ENCODE results near the gene KCNRG. TPM values are rescaled to one million over a fixed set of nuclear protein-coding genes. Genes with fewer than 3 reads are reported as not detected.
"Not testable (repeated sequence)": the region's sequence is repeated elsewhere in the genome, so short reads cannot be mapped to it uniquely, and the experiment has no call there.

Gene KCNRG
- total RNA-seq, 1 donor from 2014 or later: 0.88 TPM

- Histone ChIP-seq H3K27me3 (no peaks in the 10 kb centered on the region), H3K9ac (no peak overlapping the region), H3K79me2 (ENCODE audit: low read depth) (peaks cover 11% of the 10 kb centered on the region), H3K9me3 (ENCODE audit: low read depth) (no peaks in the 10 kb centered on the region), H3K4me3 (no peak overlapping the region), H3F3A (ENCODE audit: low read depth) (no peaks in the 10 kb centered on the region), H3K4me2 (no peak overlapping the region), H2AFZ (replicated peaks) (no peak overlapping the region), H3K4me1 (no peaks in the 10 kb centered on the region), H4K20me1 (ENCODE audit: low read depth) (no peaks in the 10 kb centered on the region), H3K36me3 (peaks cover 16% of the 10 kb centered on the region), H3K27ac (no peak overlapping the region)
- no peaks in the 10 kb centered on the region for H3K27me3 Mint-ChIP-seq (ENCODE audit: insufficient read depth, low read depth)
- TF ChIP-seq EZH2 (IDR thresholded peaks at IDR 0.05): no peak
- TF ChIP-seq EZH2phosphoT487 (IDR thresholded peaks at IDR 0.05): no peak
- TF ChIP-seq CTCF (IDR thresholded peaks at IDR 0.05): no peak
- peaks cover 9% of the 10 kb centered on the region for H3K9me3 Mint-ChIP-seq
- H3K4me1 Mint-ChIP-seq: no peaks in the 10 kb centered on the region
- no peak for DNase-seq (ENCODE audit: low spot score)
- H3K27ac Mint-ChIP-seq: no peak overlapping the region
- H3K4me3 Mint-ChIP-seq: no peak overlapping the region
- peaks cover 50% of the 10 kb centered on the region for H3K36me3 Mint-ChIP-seq
Measured at GRCh38 chr13:50055454-50055853, 40.2 kb downstream of the KCNRG start.

DNA sequence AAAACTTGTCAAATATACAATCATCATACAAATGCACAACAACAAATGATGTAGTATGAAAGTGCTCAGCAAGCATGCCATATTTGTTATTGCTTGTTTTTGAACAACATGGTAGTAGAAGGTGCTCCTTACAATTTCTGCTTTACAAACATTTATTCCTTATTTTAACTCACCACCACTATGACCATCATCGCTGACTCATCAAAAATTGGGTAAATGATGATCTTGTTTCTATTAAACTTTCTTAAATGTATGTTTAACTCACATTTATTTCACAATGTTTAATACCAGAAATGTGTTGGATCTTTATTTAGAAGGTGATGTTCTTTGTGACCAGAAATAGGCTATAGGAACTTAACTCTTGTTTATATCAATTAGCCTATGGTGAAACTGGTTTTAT is 45.5 kb downstream of the KCNRG start:
- H3K27ac Mint-ChIP-seq: no peak overlapping the region
- Histone ChIP-seq H3K27me3 (no peaks in the 10 kb centered on the region), H3K9me3 (ENCODE audit: low read depth) (no peaks in the 10 kb centered on the region), H4K20me1 (ENCODE audit: low read depth) (peaks cover 6% of the 10 kb centered on the region), H3F3A (ENCODE audit: low read depth) (peaks cover 3% of the 10 kb centered on the region), H2AFZ (replicated peaks) (no peak overlapping the region), H3K79me2 (ENCODE audit: low read depth) (peaks cover 24% of the 10 kb centered on the region), H3K9ac (no peak overlapping the region), H3K4me3 (no peak overlapping the region), H3K4me2 (no peak overlapping the region), H3K36me3 (peaks cover 8% of the 10 kb centered on the region), H3K4me1 (no peaks in the 10 kb centered on the region), H3K27ac (no peak overlapping the region)
- H3K36me3 Mint-ChIP-seq: peaks cover 20% of the 10 kb centered on the region
- DNase-seq (ENCODE audit: low spot score): no peak
- TF ChIP-seq EZH2phosphoT487 (IDR thresholded peaks at IDR 0.05): no peak
- TF ChIP-seq EZH2 (IDR thresholded peaks at IDR 0.05): no peak
- no peak for TF ChIP-seq CTCF (IDR thresholded peaks at IDR 0.05)
- no peak overlapping the region for H3K4me3 Mint-ChIP-seq
- peaks cover under 1% of the 10 kb centered on the region for H3K9me3 Mint-ChIP-seq
- H3K27me3 Mint-ChIP-seq (ENCODE audit: insufficient read depth, low read depth): no peaks in the 10 kb centered on the region
- H3K4me1 Mint-ChIP-seq: no peaks in the 10 kb centered on the region

DNA sequence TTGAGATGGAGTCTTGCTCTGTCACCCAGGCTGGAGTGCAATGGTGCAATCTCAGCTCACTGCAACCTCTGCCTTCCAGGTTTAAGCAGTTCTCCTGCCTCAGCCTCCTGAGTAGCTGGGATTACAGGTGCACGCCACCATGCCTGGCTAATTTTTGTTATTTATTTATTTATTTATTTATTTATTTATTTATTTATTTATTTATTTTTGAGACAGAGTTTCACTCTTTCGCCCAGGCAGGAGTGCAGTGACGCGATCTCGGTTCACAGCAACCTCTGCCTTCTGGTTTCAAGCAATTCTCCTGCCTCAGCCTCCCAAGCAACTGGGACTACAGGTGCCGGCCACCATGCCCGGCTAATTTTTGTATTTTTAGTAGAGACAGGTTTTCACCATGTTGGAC is 47.1 kb downstream of the KCNRG start:
- peaks cover 16% of the 10 kb centered on the region for H3F3A ChIP-seq (ENCODE audit: low read depth)
- not testable (repeated sequence) for H4K20me1 ChIP-seq (ENCODE audit: low read depth); H2AFZ ChIP-seq (replicated peaks); H3K9me3 Mint-ChIP-seq; H3K27me3 Mint-ChIP-seq (ENCODE audit: insufficient read depth, low read depth); H3K4me2 ChIP-seq; H3K4me1 Mint-ChIP-seq; DNase-seq (ENCODE audit: low spot score); H3K27me3 ChIP-seq; H3K27ac ChIP-seq; H3K27ac Mint-ChIP-seq; H3K9ac ChIP-seq; H3K4me3 Mint-ChIP-seq; H3K9me3 ChIP-seq (ENCODE audit: low read depth); H3K4me1 ChIP-seq; H3K4me3 ChIP-seq
- H3K79me2 ChIP-seq (ENCODE audit: low read depth): peaks cover 24% of the 10 kb centered on the region
- H3K36me3 Mint-ChIP-seq: peaks cover 26% of the 10 kb centered on the region
- H3K36me3 ChIP-seq: peaks cover 15% of the 10 kb centered on the region

- peaks cover 50% of the 10 kb centered on the region for H3K79me2 ChIP-seq (ENCODE audit: low read depth)
Measured at GRCh38 chr13:50065712-50066111, 50.5 kb downstream of the KCNRG start.

More at GRCh38 chr13:50065712-50066111, 50.5 kb downstream of the KCNRG start:
- H3F3A ChIP-seq (ENCODE audit: low read depth): peaks cover 21% of the 10 kb centered on the region
- H3K4me1 Mint-ChIP-seq: no peaks in the 10 kb centered on the region
- H3K4me3 ChIP-seq: no peak overlapping the region
- TF ChIP-seq CTCF (IDR thresholded peaks at IDR 0.05) (no peak), EZH2 (IDR thresholded peaks at IDR 0.05) (no peak), EZH2phosphoT487 (IDR thresholded peaks at IDR 0.05) (no peak)
- no peak overlapping the region for H2AFZ ChIP-seq (replicated peaks)
- H3K27me3 Mint-ChIP-seq (ENCODE audit: insufficient read depth, low read depth): no peaks in the 10 kb centered on the region
- no peaks in the 10 kb centered on the region for H3K9me3 Mint-ChIP-seq
- H3K27ac Mint-ChIP-seq: no peak overlapping the region
- no peak overlapping the region for H3K4me2 ChIP-seq
- H3K27me3 ChIP-seq: no peaks in the 10 kb centered on the region
- no peak for DNase-seq (ENCODE audit: low spot score)
- no peak overlapping the region for H3K27ac ChIP-seq
- H3K4me1 ChIP-seq: no peaks in the 10 kb centered on the region
- H3K36me3 Mint-ChIP-seq: peaks cover 29% of the 10 kb centered on the region
- H3K4me3 Mint-ChIP-seq: no peak overlapping the region
- peaks cover 21% of the 10 kb centered on the region for H3K36me3 ChIP-seq
- no peak overlapping the region for H3K9ac ChIP-seq
- no peaks in the 10 kb centered on the region for H3K9me3 ChIP-seq (ENCODE audit: low read depth)
- H4K20me1 ChIP-seq (ENCODE audit: low read depth): peaks cover 9% of the 10 kb centered on the region
